Left colon (tissue), 2 donors: ENCODE data around the gene SORCS3. TPM values are rescaled to one million over a fixed set of nuclear protein-coding genes. Genes with fewer than 3 reads are reported as not detected.

Experiments
- ATAC-seq: fragments of 200-7000 bp; cut with Tn5 transposase; one replicate; pipeline ENCODE4 v1.9.1; 2020; ENCODE audit warnings: mild to moderate bottlenecking, moderate library complexity
- DNase-seq, 2 donors: peaks; one replicate each; pipeline ENCODE4 v3.0.0-alpha.2; 2020
- intact Hi-C, 2 donors: fragments of 100-400 bp; cut with DNase I in 1 of 2; cut with micrococcal nuclease in 1 of 2; formaldehyde crosslinking; loops; one replicate each; pipeline versions ENCODE4 v1.11.2 to v1.14.0; 2022; cut with DNase I, micrococcal nuclease
- total RNA-seq, 2 donors: library from RNA; stranded (reverse); fragmentation: NEBNext Ultra II Directional; extraction: Animal tissue kit (Norgen Biotek cat#: 25700); gene quantifications; one replicate each; pipeline ENCODE4 v1.2.1, GENCODE V29; 2021
- donor health status: DM: no; HTN: no; CAD: no.
- donor health status: DM: yes; HTN: yes; CAD: no.

The SORCS3 gene
- total RNA-seq, 2 donors from 2014 or later = 0.22 TPM; not detected in 1

GRCh38 chr10:104928734-104929133 is 287.6 kb downstream of the SORCS3 start:
- DNase-seq (no peak), ATAC-seq (no peak)
- intact Hi-C loops = no loop called here

- no peak for DNase-seq
- ATAC-seq = no peak
- intact Hi-C loops = no loop called here
Observed at GRCh38 chr10:104931612-104932134, 290.6 kb downstream of the SORCS3 start.

- DNase-seq = no peak
- intact Hi-C loops = no loop called here
- no peak for ATAC-seq
Observed at GRCh38 chr10:104935656-104936055, 294.6 kb downstream of the SORCS3 start.

GRCh38 chr10:104937567-104937966 is 296.5 kb downstream of the SORCS3 start:
- intact Hi-C loops = no loop called here
- ATAC-seq (no peak), DNase-seq (no peak)

GRCh38 chr10:104938031-104938430 is 296.9 kb downstream of the SORCS3 start:
- DNase-seq (no peak), ATAC-seq (no peak)
- intact Hi-C loops = no loop called here

- no peak for ATAC-seq
- intact Hi-C loops = no loop called here
- no peak for DNase-seq
Observed at GRCh38 chr10:104941662-104942061, 300.6 kb downstream of the SORCS3 start.

GRCh38 chr10:104947314-104947713 is 306.2 kb downstream of the SORCS3 start:
- ATAC-seq = no peak
- intact Hi-C loops = no loop called here
- DNase-seq = no peak

GRCh38 chr10:104957178-104957841 is 316.2 kb downstream of the SORCS3 start:
- DNase-seq (no peak), ATAC-seq (no peak)
- intact Hi-C loops = no loop called here

GRCh38 chr10:104966563-104967297 is 325.6 kb downstream of the SORCS3 start:
- intact Hi-C loops = no loop called here
- DNase-seq (no peak), ATAC-seq (no peak)

GRCh38 chr10:104980368-104980767 is 339.3 kb downstream of the SORCS3 start:
- ATAC-seq (no peak), DNase-seq (no peak)
- intact Hi-C loops = no loop called here

- intact Hi-C loops = no loop called here
- no peak for ATAC-seq
- DNase-seq = no peak
Observed at GRCh38 chr10:104981995-104982394, 340.9 kb downstream of the SORCS3 start.

- no peak for ATAC-seq
- intact Hi-C loops = no loop called here
- DNase-seq = no peak
Observed at GRCh38 chr10:104988686-104989085, 347.6 kb downstream of the SORCS3 start.

GRCh38 chr10:104989880-104990279 is 348.8 kb downstream of the SORCS3 start:
- intact Hi-C loops = no loop called here
- DNase-seq = no peak
- ATAC-seq = no peak

GRCh38 chr10:104993085-104993484 is 352.0 kb downstream of the SORCS3 start:
- no peak for DNase-seq
- intact Hi-C loops = no loop called here

GRCh38 chr10:105001269-105001668 is 360.2 kb downstream of the SORCS3 start:
- DNase-seq (no peak), ATAC-seq (no peak)

More at GRCh38 chr10:104993085-104993484, 352.0 kb downstream of the SORCS3 start:
- ATAC-seq = no peak

GRCh38 chr10:105010411-105011121 is 369.5 kb downstream of the SORCS3 start:
- intact Hi-C loops = no loop called here
- no peak for ATAC-seq
- no peak for DNase-seq

More at GRCh38 chr10:105001269-105001668, 360.2 kb downstream of the SORCS3 start:
- intact Hi-C loops = no loop called here

GRCh38 chr10:105017116-105017515 is 376.0 kb downstream of the SORCS3 start:
- ATAC-seq (no peak), DNase-seq (no peak)
- intact Hi-C loops = no loop called here

- ATAC-seq (no peak), DNase-seq (no peak)
- intact Hi-C loops = no loop called here
Observed at GRCh38 chr10:105017691-105018090, 376.6 kb downstream of the SORCS3 start.

- no peak for DNase-seq
- no peak for ATAC-seq
- intact Hi-C loops = no loop called here
Observed at GRCh38 chr10:105023211-105024111, 382.4 kb downstream of the SORCS3 start.
